Mucosa of stomach (tissue), 1 donor: ENCODE results near the gene PEX11G.

ENCODE experiments used
- H3K27me3 ChIP-seq: one replicate; pipeline ENCODE4 v1.7.0; 2013; ENCODE audit warnings: mild to moderate bottlenecking, low read length; ENCODE audit not compliant: control insufficient read depth, insufficient read depth
- H3K36me3 ChIP-seq: one replicate; pipeline ENCODE4 v1.7.0; 2013; ENCODE audit warnings: low read length; ENCODE audit not compliant: control insufficient read depth, insufficient read depth
- H3K4me1 ChIP-seq: one replicate; pipeline ENCODE4 v1.7.0; 2013; ENCODE audit warnings: mild to moderate bottlenecking, low read length; ENCODE audit not compliant: control insufficient read depth, insufficient read depth
- H3K4me3 ChIP-seq: one replicate; pipeline ENCODE4 v1.7.0; 2013; ENCODE audit warnings: low read length
- H3K9ac ChIP-seq: one replicate; pipeline ENCODE4 v1.7.0; 2013; ENCODE audit warnings: mild to moderate bottlenecking, low read length, moderate library complexity
- H3K9me3 ChIP-seq: one replicate; pipeline ENCODE4 v1.7.0; 2013; ENCODE audit warnings: mild to moderate bottlenecking, low read length, moderate library complexity; ENCODE audit not compliant: control insufficient read depth
- donor health status: Pancreatic carcinoma.

Gene PEX11G

GRCh38 chr19:7527516-7528191 lies 38.8 kb upstream of the PEX11G start:
- Histone ChIP-seq H3K9me3 (no peaks in the 10 kb centered on the region), H3K36me3 (no peaks in the 10 kb centered on the region), H3K4me3 (no peak overlapping the region), H3K4me1 (peaks cover 11% of the 10 kb centered on the region), H3K9ac (no peak overlapping the region), H3K27me3 (no peaks in the 10 kb centered on the region)

- no peaks in the 10 kb centered on the region for H3K36me3 ChIP-seq
- H3K9me3 ChIP-seq, result no peaks in the 10 kb centered on the region
- H3K4me1 ChIP-seq, result peaks cover 18% of the 10 kb centered on the region
- no peak overlapping the region for H3K4me3 ChIP-seq
- H3K27me3 ChIP-seq, result no peaks in the 10 kb centered on the region
- H3K9ac ChIP-seq, result no peak overlapping the region
These were observed 37.5 kb upstream of the PEX11G start for GRCh38 chr19:7526059-7526929.

- Histone ChIP-seq H3K4me1 (peaks cover 18% of the 10 kb centered on the region), H3K36me3 (no peaks in the 10 kb centered on the region), H3K4me3 (no peak overlapping the region), H3K9me3 (no peaks in the 10 kb centered on the region), H3K27me3 (no peaks in the 10 kb centered on the region), H3K9ac (no peak overlapping the region)
These were observed 36.3 kb upstream of the PEX11G start for GRCh38 chr19:7524992-7525739.

GRCh38 chr19:7524523-7524922 lies 35.7 kb upstream of the PEX11G start:
- H3K27me3 ChIP-seq, result no peaks in the 10 kb centered on the region
- H3K4me3 ChIP-seq, result no peak overlapping the region
- H3K4me1 ChIP-seq, result peaks cover 18% of the 10 kb centered on the region
- no peak overlapping the region for H3K9ac ChIP-seq
- H3K36me3 ChIP-seq, result no peaks in the 10 kb centered on the region
- no peaks in the 10 kb centered on the region for H3K9me3 ChIP-seq

- Histone ChIP-seq H3K4me3 (peak overlapping the region; percentile 71), H3K36me3 (no peaks in the 10 kb centered on the region), H3K9ac (peak overlapping the region; percentile 69), H3K27me3 (no peaks in the 10 kb centered on the region), H3K9me3 (no peaks in the 10 kb centered on the region), H3K4me1 (peaks cover 18% of the 10 kb centered on the region)
These were observed 34.3 kb upstream of the PEX11G start for GRCh38 chr19:7522923-7523667.

GRCh38 chr19:7522072-7522922 lies 33.5 kb upstream of the PEX11G start, which contains the start of gene MCOLN1:
MCOLN1 (plus strand) TSS chr19:7522624; CDS start chr19:7522751, 127 bp downstream.
- H3K27me3 ChIP-seq, result no peaks in the 10 kb centered on the region
- H3K36me3 ChIP-seq, result no peaks in the 10 kb centered on the region
- H3K4me1 ChIP-seq, result peaks cover 18% of the 10 kb centered on the region
- H3K4me3 ChIP-seq, result peak within 1 kb of the TSS; percentile 71
- no peaks in the 10 kb centered on the region for H3K9me3 ChIP-seq
- H3K9ac ChIP-seq, result peak within 1 kb of the TSS; percentile 69

- H3K4me1 ChIP-seq, result peaks cover 23% of the 10 kb centered on the region
- no peaks in the 10 kb centered on the region for H3K36me3 ChIP-seq
- H3K9ac ChIP-seq, result peak overlapping the region; percentile 60
- no peaks in the 10 kb centered on the region for H3K9me3 ChIP-seq
- H3K4me3 ChIP-seq, result peak overlapping the region; percentile 71
- H3K27me3 ChIP-seq, result no peaks in the 10 kb centered on the region
These were observed 32.8 kb upstream of the PEX11G start for GRCh38 chr19:7521551-7522071.

- Histone ChIP-seq H3K4me1 (peaks cover 26% of the 10 kb centered on the region), H3K27me3 (no peaks in the 10 kb centered on the region), H3K9ac (no peak overlapping the region), H3K36me3 (no peaks in the 10 kb centered on the region), H3K4me3 (no peak overlapping the region), H3K9me3 (no peaks in the 10 kb centered on the region)
These were observed 31.6 kb upstream of the PEX11G start for GRCh38 chr19:7520131-7521051.

- H3K9ac ChIP-seq, result no peak overlapping the region
- no peak overlapping the region for H3K4me3 ChIP-seq
- H3K36me3 ChIP-seq, result no peaks in the 10 kb centered on the region
- H3K27me3 ChIP-seq, result no peaks in the 10 kb centered on the region
- peaks cover 26% of the 10 kb centered on the region for H3K4me1 ChIP-seq
- H3K9me3 ChIP-seq, result no peaks in the 10 kb centered on the region
These were observed 30.7 kb upstream of the PEX11G start for GRCh38 chr19:7519361-7520130.
